HCEC 1CT (cell line): ENCODE data around the gene ADAMTSL1.

ENCODE experiments used
- DNase-seq: peaks from one replicate; pipeline ENCODE4 v3.0.0-alpha.2; 2017

The ADAMTSL1 gene

GRCh38 chr9:18788256-18788655 is 314.3 kb downstream of the ADAMTSL1 start:
- no peak for DNase-seq

- DNase-seq = peak; percentile 8
Measured at GRCh38 chr9:18791074-18791473, 317.1 kb downstream of the ADAMTSL1 start.

- no peak for DNase-seq
Measured at GRCh38 chr9:18793122-18793521, 319.2 kb downstream of the ADAMTSL1 start.

- DNase-seq = no peak
Measured at GRCh38 chr9:18795947-18796671, 322.2 kb downstream of the ADAMTSL1 start.

GRCh38 chr9:18796696-18797270 is 322.8 kb downstream of the ADAMTSL1 start:
- DNase-seq = no peak

GRCh38 chr9:18798106-18798505 is 324.2 kb downstream of the ADAMTSL1 start:
- DNase-seq = no peak

- DNase-seq = no peak
Measured at GRCh38 chr9:18798508-18799290, 324.7 kb downstream of the ADAMTSL1 start.

GRCh38 chr9:18799428-18799827 is 325.5 kb downstream of the ADAMTSL1 start:
- no peak for DNase-seq

- DNase-seq = no peak
Measured at GRCh38 chr9:18800579-18800978, 326.6 kb downstream of the ADAMTSL1 start.

GRCh38 chr9:18805386-18805785 is 331.4 kb downstream of the ADAMTSL1 start:
- DNase-seq = no peak

GRCh38 chr9:18806232-18807080 is 332.5 kb downstream of the ADAMTSL1 start:
- DNase-seq = no peak

GRCh38 chr9:18810581-18810980 is 336.6 kb downstream of the ADAMTSL1 start:
- no peak for DNase-seq

GRCh38 chr9:18811171-18811570 is 337.2 kb downstream of the ADAMTSL1 start:
- DNase-seq = no peak

GRCh38 chr9:18819418-18819817 is 345.5 kb downstream of the ADAMTSL1 start:
- no peak for DNase-seq

GRCh38 chr9:18820566-18821095 is 346.7 kb downstream of the ADAMTSL1 start:
- no peak for DNase-seq

GRCh38 chr9:18821788-18822187 is 347.8 kb downstream of the ADAMTSL1 start:
- DNase-seq = peak; percentile 4

GRCh38 chr9:18822850-18823249 is 348.9 kb downstream of the ADAMTSL1 start:
- DNase-seq = no peak

- no peak for DNase-seq
Measured at GRCh38 chr9:18824095-18824666, 350.2 kb downstream of the ADAMTSL1 start.

- DNase-seq = no peak
Measured at GRCh38 chr9:18825656-18826170, 351.8 kb downstream of the ADAMTSL1 start.

- no peak for DNase-seq
Measured at GRCh38 chr9:18826248-18826647, 352.3 kb downstream of the ADAMTSL1 start.

- no peak for DNase-seq
Measured at GRCh38 chr9:18829066-18829465, 355.1 kb downstream of the ADAMTSL1 start.

GRCh38 chr9:18829873-18830272 is 355.9 kb downstream of the ADAMTSL1 start:
- no peak for DNase-seq
